GM19099 (cell line): ENCODE results near the gene CD80.
A peak's percentile ranks its signal among the peaks of the same experiment; 100 is the strongest.

ENCODE experiments used
- POLR2A ChIP-seq: IDR thresholded peaks from 3 replicates; pipeline ENCODE4 v1.6.1; 2011; ENCODE audit warnings: low read depth; ENCODE audit not compliant: insufficient read length; ENCODE audit errors: extremely low read depth

The CD80 gene

GRCh38 chr3:119530456-119530855 lies 29.0 kb downstream of the CD80 start:
- TF ChIP-seq POLR2A = no peak

GRCh38 chr3:119529883-119530282 lies 29.5 kb downstream of the CD80 start:
- TF ChIP-seq POLR2A = no peak

- TF ChIP-seq POLR2A = no peak
Measured at GRCh38 chr3:119527714-119528113, 31.7 kb downstream of the CD80 start.

GRCh38 chr3:119524931-119525662 lies 34.3 kb downstream of the CD80 start:
- no peak for TF ChIP-seq POLR2A

- TF ChIP-seq POLR2A = no peak
Measured at GRCh38 chr3:119518026-119518425, 41.4 kb downstream of the CD80 start.

- no peak for TF ChIP-seq POLR2A
Measured at GRCh38 chr3:119517112-119517511, 42.3 kb downstream of the CD80 start.

GRCh38 chr3:119514637-119515036 lies 44.8 kb downstream of the CD80 start:
- TF ChIP-seq POLR2A = no peak

GRCh38 chr3:119510690-119511089 lies 48.7 kb downstream of the CD80 start:
- no peak for TF ChIP-seq POLR2A

- TF ChIP-seq POLR2A = no peak
Measured at GRCh38 chr3:119508172-119508845, 51.1 kb downstream of the CD80 start.

- TF ChIP-seq POLR2A = no peak
Measured at GRCh38 chr3:119507404-119507803, 52.0 kb downstream of the CD80 start.

- TF ChIP-seq POLR2A = no peak
Measured at GRCh38 chr3:119506631-119507030, 52.8 kb downstream of the CD80 start.

- TF ChIP-seq POLR2A = no peak
Measured at GRCh38 chr3:119500901-119501300, 58.5 kb downstream of the CD80 start.

- TF ChIP-seq POLR2A = no peak
Measured at GRCh38 chr3:119500265-119500664, 59.1 kb downstream of the CD80 start.

GRCh38 chr3:119498186-119499011 lies 61.0 kb downstream of the CD80 start, which contains the start of gene TIMMDC1:
TIMMDC1 (plus strand) TSS chr3:119498547; CDS start chr3:119498734, 187 bp downstream.
- TF ChIP-seq POLR2A = peak; percentile 94

- no peak for TF ChIP-seq POLR2A
Measured at GRCh38 chr3:119497820-119498185, 61.6 kb downstream of the CD80 start.
